IMR-90 (cell line): ENCODE measurements around the gene B3GAT2. TPM values are rescaled to one million over a fixed set of nuclear protein-coding genes. Genes with fewer than 3 reads are reported as not detected.

Experiments
- ATAC-seq: fragments of 200-7000 bp; cut with Tn5 transposase; 2 replicates; pipeline ENCODE4 v1.9.1; 2020; ENCODE audit warnings: low read depth, mild to moderate bottlenecking, moderate library complexity
- BruUV-seq: library from RNA; stranded (reverse); fragments of 400-500 nt; replicated peaks from 2 replicates; lab custom pipeline; 2021; lab: Mats Ljungman, UMichigan
- CTCF ChIA-PET: fragments of 300-600 bp; formaldehyde crosslinking; extraction: SDS; loops from one replicate; lab custom pipeline; 2021; ENCODE audit warnings: antibody characterized with exemption; lab: Yijun Ruan, JAX
- POLR2A ChIA-PET: fragments of 300-600 bp; sonication (Branson Sonifier 250); formaldehyde crosslinking; loops from one replicate; lab custom pipeline; 2022; ENCODE audit warnings: antibody characterized with exemption; ENCODE audit not compliant: unreplicated experiment; lab: Charles Lee
- DNase-seq: peaks from one replicate; pipeline ENCODE4 v3.0.0; 2013
- H2AFZ ChIP-seq: replicated peaks from 2 replicates; pipeline ENCODE3; 2013; ENCODE audit warnings: low read length, mild to moderate bottlenecking; ENCODE audit not compliant: poor library complexity
- H2AK5ac ChIP-seq: 2 replicates; pipeline ENCODE4 v1.6.1; 2013; ENCODE audit warnings: low read depth, low read length, inconsistent platforms
- H2AK9ac ChIP-seq: replicated peaks from 2 replicates; pipeline ENCODE3; 2013; ENCODE audit warnings: mild to moderate bottlenecking, low read depth, low read length, moderate library complexity; ENCODE audit not compliant: poor library complexity
- H2BK120ac ChIP-seq: 2 replicates; pipeline ENCODE4 v1.6.1; 2013; ENCODE audit warnings: low read depth, low read length, inconsistent platforms
- H2BK15ac ChIP-seq: 3 replicates; pipeline ENCODE4 v1.6.1; 2013; ENCODE audit warnings: low read depth, low read length, inconsistent platforms
- H2BK20ac ChIP-seq: 2 replicates; pipeline ENCODE4 v1.6.1; 2013; ENCODE audit warnings: low read depth, mild to moderate bottlenecking, inconsistent platforms, low read length, moderate library complexity
- H2BK5ac ChIP-seq: 2 replicates; pipeline ENCODE4 v1.6.1; 2013; ENCODE audit warnings: mild to moderate bottlenecking, low read depth, low read length, inconsistent platforms; ENCODE audit not compliant: poor library complexity, severe bottlenecking
- H3K14ac ChIP-seq: replicated peaks from 2 replicates; pipeline ENCODE4 v1.6.1; 2013; ENCODE audit warnings: low read depth, low read length, inconsistent platforms
- H3K18ac ChIP-seq: 2 replicates; pipeline ENCODE4 v1.6.1; 2013; ENCODE audit warnings: low read depth, low read length, control low read depth
- H3K23ac ChIP-seq: 2 replicates; pipeline ENCODE4 v1.6.1; 2013; ENCODE audit warnings: low read depth, low read length, inconsistent platforms
- H3K27ac ChIP-seq: 2 replicates; pipeline ENCODE4 v1.5.1; 2013; ENCODE audit warnings: mild to moderate bottlenecking, control low read depth, low read length; ENCODE audit not compliant: insufficient read depth
- H3K27me3 ChIP-seq: 2 replicates; pipeline ENCODE4 v1.6.1; 2013; ENCODE audit warnings: low read length; ENCODE audit not compliant: control insufficient read depth, insufficient read depth
- H3K36me3 ChIP-seq: 2 replicates; pipeline ENCODE4 v1.6.1; 2013; ENCODE audit warnings: low read length, mixed read lengths; ENCODE audit not compliant: control insufficient read depth, insufficient read depth
- H3K4ac ChIP-seq: 2 replicates; pipeline ENCODE4 v1.6.1; 2013; ENCODE audit warnings: low read depth, low read length, inconsistent platforms
- H3K4me1 ChIP-seq: 2 replicates; pipeline ENCODE4 v1.6.1; 2013; ENCODE audit warnings: low read length, mixed read lengths; ENCODE audit not compliant: control insufficient read depth, insufficient read depth
- H3K4me2 ChIP-seq: 2 replicates; pipeline ENCODE4 v1.6.1; 2013; ENCODE audit warnings: low read depth, mild to moderate bottlenecking, control low read depth, low read length, moderate library complexity
- H3K4me3 ChIP-seq: 2 replicates; pipeline ENCODE4 v1.5.1; 2013; ENCODE audit warnings: low read depth, mild to moderate bottlenecking, control low read depth, low read length, moderate library complexity; ENCODE audit not compliant: insufficient read depth
- H3K56ac ChIP-seq: 2 replicates; pipeline ENCODE4 v1.6.1; 2013; ENCODE audit warnings: low read length, inconsistent platforms; ENCODE audit not compliant: insufficient read depth; ENCODE audit errors: extremely low read depth
- H3K79me1 ChIP-seq, 2 experiments: 2 replicates each; pipeline ENCODE4 v1.6.1; 2013; ENCODE audit warnings: low read length in 2 of 2, inconsistent platforms in 1 of 2, low read depth in 1 of 2
- H3K9ac ChIP-seq: 2 replicates; pipeline ENCODE4 v1.6.1; 2013; ENCODE audit warnings: low read depth, low read length, control low read depth
- H3K9me1 ChIP-seq: 2 replicates; pipeline ENCODE4 v1.6.1; 2013; ENCODE audit warnings: low read length, inconsistent platforms; ENCODE audit not compliant: insufficient read depth
- H3K9me3 ChIP-seq: 2 replicates; pipeline ENCODE4 v1.6.1; 2013; ENCODE audit warnings: low read length; ENCODE audit not compliant: control insufficient read depth, insufficient read depth
- H4K20me1 ChIP-seq: 2 replicates; pipeline ENCODE4 v1.6.1; 2013; ENCODE audit warnings: low read length, inconsistent platforms; ENCODE audit not compliant: insufficient read depth
- H4K5ac ChIP-seq: 2 replicates; pipeline ENCODE4 v1.6.1; 2013; ENCODE audit warnings: mild to moderate bottlenecking, low read depth, low read length, control low read depth
- H4K8ac ChIP-seq, 2 experiments: 2 replicates each; pipeline ENCODE4 v1.6.1; 2013; ENCODE audit warnings: low read depth in 2 of 2, low read length in 2 of 2, control low read depth in 1 of 2, inconsistent platforms in 1 of 2
- H4K91ac ChIP-seq: 2 replicates; pipeline ENCODE4 v1.6.1; 2013; ENCODE audit warnings: low read depth, low read length, inconsistent platforms; ENCODE audit not compliant: insufficient read depth
- BHLHE40 ChIP-seq: fragments of 150-350 bp; IDR thresholded peaks from 2 replicates; pipeline ENCODE4 v1.6.1; 2016; ENCODE audit warnings: mild to moderate bottlenecking, low read depth, low read length
- CTCF ChIP-seq: conservative IDR thresholded peaks from 2 replicates; pipeline ENCODE4 v1.5.1; 2012; ENCODE audit warnings: mild to moderate bottlenecking, low read depth, low read length, improper control_type of control experiment
- FOS ChIP-seq: fragments of 150-350 bp; IDR thresholded peaks from 2 replicates; pipeline ENCODE4 v1.6.1; 2016; ENCODE audit warnings: low read depth, low read length
- POLR2A ChIP-seq: IDR thresholded peaks from 2 replicates; pipeline ENCODE4 v1.6.1; 2012; ENCODE audit warnings: mild to moderate bottlenecking, low read depth, low read length
- RAD21 ChIP-seq: IDR thresholded peaks from 2 replicates; pipeline ENCODE4 v1.6.1; 2012; ENCODE audit warnings: low read length, improper control_type of control experiment
- WGBS, 2 experiments: methylation state at CpG; one replicate each; pipeline versions ENCODE4 v1.1.5 to v1.1.7; 2013; ENCODE audit warnings: missing lambda C conversion rate in 2 of 2; ENCODE audit not compliant: insufficient read length in 1 of 2; ENCODE audit errors: extremely low coverage in 2 of 2; 5-methylcytosine and 5-hydroxymethylcytosine counted together
- dilution Hi-C: fragments of 300-500 bp; cut with HindIII; formaldehyde crosslinking; loops from one replicate; pipeline ENCODE4 v1.14.3; 2018; ENCODE audit warnings: low sequenced_read_pairs; ENCODE audit not compliant: unreplicated experiment
- in situ Hi-C: fragments of 300-500 bp; cut with MboI; formaldehyde crosslinking; loops from 3 replicates; pipeline ENCODE4 v1.14.3; 2019; ENCODE audit warnings: low sequenced_read_pairs, inconsistent platforms, mixed read lengths
- intact Hi-C: fragments of 100-400 bp; cut with micrococcal nuclease; formaldehyde crosslinking; loops from 2 replicates; pipeline ENCODE4 v1.10.0; 2022
- polyA plus RNA-seq, 3 experiments: library from polyadenylated mRNA; depleted of rRNA; stranded (reverse); fragments of >200 nt; gene quantifications; 2 replicates each; pipeline ENCODE4 v1.2.3, GENCODE V29; 2012; ENCODE audit warnings: low replicate concordance in 1 of 3
- total RNA-seq: library from RNA; depleted of rRNA; stranded (reverse); fragments of >200 nt; gene quantifications from 2 replicates; pipeline ENCODE4 v1.2.3, GENCODE V29; 2012

B3GAT2 gene
- total and polyA plus RNA-seq, 2 of the 4 experiments (the other 2 are of a cell fraction): 0.02 TPM; not detected in 1

DNA sequence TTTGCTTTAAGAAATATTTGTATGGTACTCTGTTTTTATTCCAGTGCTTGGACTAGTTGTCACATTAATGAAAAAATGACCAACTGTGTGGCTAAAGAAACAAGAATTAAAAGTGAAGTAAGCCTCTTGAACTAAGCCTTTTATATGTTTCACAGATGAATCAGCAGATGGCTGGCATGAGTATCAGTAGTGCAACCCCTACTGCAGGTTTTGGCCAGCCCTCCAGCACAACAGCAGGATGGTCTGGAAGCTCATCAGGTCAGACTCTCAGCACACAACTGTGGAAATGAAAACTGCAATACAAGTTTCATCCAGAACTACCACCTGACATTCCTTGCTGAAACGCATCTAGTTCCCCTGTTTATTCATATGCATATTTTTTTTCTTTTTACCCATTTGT is 96.8 kb downstream of the B3GAT2 start:
- Histone ChIP-seq H3K14ac (no peak overlapping the region), H4K91ac (no peak overlapping the region), H2BK15ac (no peak overlapping the region), H2BK120ac (no peak overlapping the region), H3K27me3 (no peaks in the 10 kb centered on the region), H3K9ac (no peak overlapping the region), H3K23ac (no peak overlapping the region), H2BK20ac (no peak overlapping the region), H2BK5ac (no peak overlapping the region), H4K20me1 (no peaks in the 10 kb centered on the region), H3K4me2 (no peak overlapping the region), H3K18ac (no peak overlapping the region), H4K8ac (no peak overlapping the region), H3K9me3 (no peaks in the 10 kb centered on the region), H3K9me1 (no peaks in the 10 kb centered on the region), H4K5ac (no peak overlapping the region), H3K4ac (no peak overlapping the region), H3K27ac (no peak overlapping the region), H2AFZ (no peak overlapping the region), H3K36me3 (no peaks in the 10 kb centered on the region), H3K4me1 (no peaks in the 10 kb centered on the region), H2AK5ac (no peak overlapping the region), H3K56ac (no peak overlapping the region), H3K4me3 (no peak overlapping the region), H3K79me1 (no peaks in the 10 kb centered on the region), H2AK9ac (no peak overlapping the region)
- ChIA-PET POLR2A (no interaction called here), CTCF (no interaction called here)
- in situ Hi-C loops: no loop called here
- ATAC-seq: peak; percentile 54; the same call in 1 of the 2 replicates
- dilution Hi-C loops: no loop called here
- WGBS, 2 experiments: no CpG with 5 or more reads among the region's 1 CpG
- intact Hi-C loops: no loop called here
- TF ChIP-seq FOS (no peak), RAD21 (no peak), CTCF (no peak), POLR2A (no peak), BHLHE40 (no peak)
- DNase-seq: peak; percentile 44
- BruUV-seq: no TSS peak
